ENCODE data around the gene VAV3.

The VAV3 gene

GRCh38 chr1:107637101-107637500 is 327.9 kb downstream of the VAV3 start:
- no peak for DNase-seq (ENCODE audit: low spot score)

- no peak for DNase-seq (ENCODE audit: low spot score)
Observed at GRCh38 chr1:107633596-107633995, 331.4 kb downstream of the VAV3 start.

GRCh38 chr1:107626073-107626796 is 338.7 kb downstream of the VAV3 start:
- DNase-seq (ENCODE audit: low spot score): no peak

- no peak for DNase-seq (ENCODE audit: low spot score)
Observed at GRCh38 chr1:107625405-107626029, 339.5 kb downstream of the VAV3 start.

GRCh38 chr1:107623431-107623830 is 341.5 kb downstream of the VAV3 start:
- no peak for DNase-seq (ENCODE audit: low spot score)

- DNase-seq (ENCODE audit: low spot score): peak; percentile 29
Observed at GRCh38 chr1:107622966-107623365, 342.0 kb downstream of the VAV3 start.

- no peak for DNase-seq (ENCODE audit: low spot score)
Observed at GRCh38 chr1:107622535-107622934, 342.4 kb downstream of the VAV3 start.

- no peak for DNase-seq (ENCODE audit: low spot score)
Observed at GRCh38 chr1:107620753-107621152, 344.2 kb downstream of the VAV3 start.

- DNase-seq (ENCODE audit: low spot score): no peak
Observed at GRCh38 chr1:107618539-107618938, 346.4 kb downstream of the VAV3 start.

- DNase-seq (ENCODE audit: low spot score): no peak
Observed at GRCh38 chr1:107617921-107618320, 347.1 kb downstream of the VAV3 start.

- DNase-seq (ENCODE audit: low spot score): no peak
Observed at GRCh38 chr1:107617456-107617855, 347.5 kb downstream of the VAV3 start.

- DNase-seq (ENCODE audit: low spot score): no peak
Observed at GRCh38 chr1:107609808-107610207, 355.2 kb downstream of the VAV3 start.

- DNase-seq (ENCODE audit: low spot score): no peak
Observed at GRCh38 chr1:107604825-107605224, 360.2 kb downstream of the VAV3 start.

- no peak for DNase-seq (ENCODE audit: low spot score)
Observed at GRCh38 chr1:107600607-107601160, 364.3 kb downstream of the VAV3 start.

GRCh38 chr1:107599220-107599619 is 365.8 kb downstream of the VAV3 start:
- no peak for DNase-seq (ENCODE audit: low spot score)

- no peak for DNase-seq (ENCODE audit: low spot score)
Observed at GRCh38 chr1:107597290-107597689, 367.7 kb downstream of the VAV3 start.

GRCh38 chr1:107594536-107594935 is 370.4 kb downstream of the VAV3 start:
- DNase-seq (ENCODE audit: low spot score): no peak

GRCh38 chr1:107593501-107594209 is 371.3 kb downstream of the VAV3 start:
- no peak for DNase-seq (ENCODE audit: low spot score)

- DNase-seq (ENCODE audit: low spot score): no peak
Observed at GRCh38 chr1:107590900-107591622, 373.9 kb downstream of the VAV3 start.

GRCh38 chr1:107590087-107590486 is 374.9 kb downstream of the VAV3 start:
- no peak for DNase-seq (ENCODE audit: low spot score)

- peak; percentile 19 for DNase-seq (ENCODE audit: low spot score)
Observed at GRCh38 chr1:107588321-107588720, 376.7 kb downstream of the VAV3 start.

- DNase-seq (ENCODE audit: low spot score): no peak
Observed at GRCh38 chr1:107575226-107575625, 389.8 kb downstream of the VAV3 start.
